COLO829 (cell line): ENCODE results near the gene RPE.

ENCODE experiments used
- DNase-seq: peaks from one replicate; pipeline ENCODE4 v3.0.0; 2012; ENCODE audit warnings: low spot score

RPE gene

GRCh38 chr2:210002158-210003157 is at the start of gene RPE:
Gene RPE (plus strand): TSS chr2:210002638. CDS start chr2:210002662, 24 bp downstream.
- DNase-seq: peak; percentile 89

GRCh38 chr2:209956271-209956670 is 46.2 kb upstream of the RPE start:
- DNase-seq: no peak

- DNase-seq: no peak
Measured at GRCh38 chr2:209958016-209958415, 44.4 kb upstream of the RPE start.

- DNase-seq: no peak
Measured at GRCh38 chr2:209960045-209960444, 42.4 kb upstream of the RPE start.

GRCh38 chr2:209960676-209961630 is 41.5 kb upstream of the RPE start:
- DNase-seq: peak; percentile 72

- DNase-seq: no peak
Measured at GRCh38 chr2:209965723-209966122, 36.7 kb upstream of the RPE start.

- no peak for DNase-seq
Measured at GRCh38 chr2:209969692-209970091, 32.7 kb upstream of the RPE start.

GRCh38 chr2:209970271-209970670 is 32.2 kb upstream of the RPE start:
- no peak for DNase-seq

GRCh38 chr2:209970711-209971110 is 31.7 kb upstream of the RPE start:
- DNase-seq: no peak

GRCh38 chr2:209973328-209973727 is 29.1 kb upstream of the RPE start:
- DNase-seq: no peak

- DNase-seq: peak; percentile 35
Measured at GRCh38 chr2:209974576-209974975, 27.9 kb upstream of the RPE start.

GRCh38 chr2:209976698-209977385 is 25.6 kb upstream of the RPE start:
- DNase-seq: no peak

GRCh38 chr2:209977386-209978239 is 24.8 kb upstream of the RPE start:
- DNase-seq: peak; percentile 61

- no peak for DNase-seq
Measured at GRCh38 chr2:209984291-209984690, 18.1 kb upstream of the RPE start.

- no peak for DNase-seq
Measured at GRCh38 chr2:209985874-209986273, 16.6 kb upstream of the RPE start.

- no peak for DNase-seq
Measured at GRCh38 chr2:209986415-209986814, 16.0 kb upstream of the RPE start.

GRCh38 chr2:209988010-209988409 is 14.4 kb upstream of the RPE start:
- no peak for DNase-seq

- DNase-seq: no peak
Measured at GRCh38 chr2:209990838-209991237, 11.6 kb upstream of the RPE start.

GRCh38 chr2:209993968-209994367 is 8.5 kb upstream of the RPE start:
- no peak for DNase-seq

GRCh38 chr2:209998596-209998995 is 3.8 kb upstream of the RPE start:
- DNase-seq: no peak
